GM21528 (cell line): ENCODE results near the gene THRB.
A peak's percentile ranks its signal among the peaks of the same experiment; 100 is the strongest.

Source experiments
- ATAC-seq: cut with Tn5 transposase; IDR thresholded peaks from one replicate; pipeline ENCODE4 v1.9.1; 2021; ENCODE audit warnings: mild to moderate bottlenecking, moderate library complexity; ENCODE audit not compliant: unreplicated experiment, low FRiP score

The THRB gene

DNA sequence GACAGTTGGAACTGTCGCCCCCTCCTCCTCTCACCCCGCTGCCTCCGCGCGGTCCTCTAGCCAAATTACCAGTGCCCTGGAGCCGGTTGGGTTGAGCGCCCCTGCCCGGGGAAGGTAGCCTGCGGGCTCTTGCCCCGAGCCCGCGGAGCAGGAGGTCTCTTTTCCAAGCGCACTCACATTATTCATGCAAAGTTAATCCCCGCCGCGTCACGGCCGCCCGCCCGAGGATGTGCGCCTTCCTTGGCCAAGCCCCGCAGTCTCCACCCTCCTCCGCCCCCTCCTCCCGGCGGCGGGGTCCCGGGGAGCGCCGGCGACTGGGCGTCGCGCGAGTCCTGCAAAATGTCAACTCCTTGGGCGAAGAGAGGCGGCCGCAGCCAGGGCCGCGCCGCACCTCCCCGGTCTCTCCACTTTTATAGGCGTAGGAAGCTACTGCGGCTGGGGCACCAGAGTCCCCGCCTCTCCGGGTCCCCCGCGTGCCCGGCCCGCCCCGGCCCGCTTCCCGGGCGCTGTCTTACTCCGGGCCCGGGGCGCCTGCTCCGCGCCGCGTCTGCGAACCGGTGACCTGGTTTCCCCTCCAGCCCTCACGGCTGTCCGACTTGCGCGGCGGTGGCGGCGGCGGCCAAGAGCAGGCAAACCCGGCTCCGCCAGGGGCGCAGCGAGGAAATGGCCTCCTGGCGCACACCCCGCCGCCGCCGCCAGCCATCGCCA, at the start of gene THRB:
THRB (minus strand) TSS at position 233 of the 708 bp plus-strand sequence.
- peak; percentile 67 for ATAC-seq

DNA sequence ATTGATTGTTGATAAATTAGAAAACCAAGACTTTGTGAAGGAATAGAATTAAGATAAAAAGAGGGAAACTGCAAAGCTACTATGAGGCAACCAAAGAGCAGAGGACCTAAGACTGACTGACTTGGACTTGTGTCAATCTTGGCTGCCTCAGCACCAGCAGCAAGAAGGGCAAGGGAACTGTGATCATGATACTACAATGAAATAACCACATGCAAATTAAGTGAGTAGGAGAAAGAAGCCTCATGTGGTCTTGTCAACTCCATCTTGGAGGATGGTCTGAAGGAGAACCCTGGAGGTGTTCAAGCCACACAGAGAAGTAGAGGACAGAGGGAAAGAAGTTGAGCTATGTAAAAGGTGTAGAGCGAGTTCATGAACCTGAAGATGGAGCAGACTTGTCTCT, 47.3 kb upstream of the THRB start:
- ATAC-seq = peak; percentile 55

DNA sequence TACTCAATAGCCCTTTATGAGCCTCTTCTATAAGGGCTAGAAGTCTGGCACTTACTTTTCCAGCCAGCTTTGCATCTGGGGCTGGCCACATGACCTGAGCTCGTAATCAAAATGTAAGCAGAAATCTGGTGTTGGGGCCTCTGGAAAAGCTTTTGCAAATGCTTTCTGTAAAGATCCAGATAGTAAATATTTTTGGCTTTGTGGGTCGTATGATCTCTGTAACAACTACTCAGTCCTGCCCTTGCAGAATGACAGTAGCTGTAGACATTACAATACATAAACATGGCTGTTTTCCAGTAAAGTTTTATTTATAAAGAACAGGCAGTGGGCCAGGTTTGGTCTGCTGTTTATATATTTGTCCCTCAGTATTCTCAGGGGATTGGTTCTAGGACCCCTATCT, 46.2 kb upstream of the THRB start:
- no peak for ATAC-seq

DNA sequence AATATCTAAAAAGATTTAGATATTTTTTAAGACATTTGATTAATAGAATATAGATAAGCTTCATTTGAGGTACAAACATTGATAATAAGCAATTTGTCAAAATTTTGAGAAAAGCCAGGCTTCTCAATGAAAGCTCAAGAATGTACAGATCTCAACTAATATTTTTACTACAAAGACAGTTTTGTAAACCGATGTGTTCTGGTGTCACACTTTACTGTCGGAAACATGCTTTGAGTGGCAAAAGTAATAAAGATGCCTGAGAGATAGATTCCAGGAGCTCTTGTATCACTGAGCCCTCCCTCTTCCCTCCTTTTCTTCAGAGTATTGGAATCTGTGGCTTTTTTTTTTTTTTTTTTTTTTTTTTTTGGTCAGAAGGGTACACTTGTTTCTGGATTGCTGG, 45.0 kb upstream of the THRB start:
- no peak for ATAC-seq

DNA sequence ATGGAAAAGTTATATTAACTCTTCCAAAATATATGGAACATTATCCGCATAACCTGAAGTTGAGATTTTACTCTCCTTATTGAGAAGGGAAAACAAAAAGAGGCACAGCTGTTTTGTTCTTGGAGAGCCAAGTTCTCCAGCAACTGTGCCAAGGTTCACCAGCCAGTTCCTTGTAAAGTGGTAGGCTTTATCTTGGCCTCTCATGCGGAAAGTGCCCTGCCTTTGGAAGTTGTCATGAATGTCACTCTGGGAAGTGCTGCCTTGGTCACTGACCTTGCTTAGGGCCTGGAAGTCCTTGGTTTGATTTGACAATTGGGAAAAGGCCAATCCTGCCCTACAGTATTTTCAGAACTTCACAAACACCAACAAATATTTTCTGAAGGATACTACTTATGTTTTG, 44.2 kb upstream of the THRB start:
- ATAC-seq = no peak

DNA sequence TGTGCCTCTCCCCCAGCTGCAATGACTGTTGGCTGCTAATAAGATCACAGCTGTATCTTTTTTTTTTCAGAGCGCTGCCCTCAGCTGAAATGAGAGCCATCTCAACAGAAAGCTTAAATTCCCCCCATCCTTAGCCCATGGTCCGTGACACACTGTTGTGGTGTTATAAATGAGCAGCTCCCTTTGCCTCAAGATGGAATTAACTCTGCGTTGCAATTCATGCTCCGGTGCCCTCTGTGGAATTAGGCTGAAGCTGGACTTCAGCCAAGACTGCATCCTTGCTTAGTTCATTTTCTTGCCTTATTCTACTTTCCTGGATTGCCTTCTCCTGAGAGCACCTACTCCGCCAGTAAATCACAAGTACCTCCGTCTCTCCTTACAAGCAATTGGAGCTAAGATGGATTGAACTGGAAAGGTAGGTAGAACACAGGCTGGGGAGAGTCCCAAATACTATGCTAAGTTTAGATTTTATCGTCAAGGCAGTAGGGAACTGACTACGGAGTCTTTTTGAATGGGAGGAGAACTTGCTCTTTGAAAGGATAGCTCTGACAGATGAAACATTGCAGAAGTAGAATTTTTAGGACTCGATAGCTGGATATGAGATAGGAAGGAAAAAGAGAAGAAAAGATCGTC, 39.0 kb upstream of the THRB start:
- ATAC-seq = no peak

DNA sequence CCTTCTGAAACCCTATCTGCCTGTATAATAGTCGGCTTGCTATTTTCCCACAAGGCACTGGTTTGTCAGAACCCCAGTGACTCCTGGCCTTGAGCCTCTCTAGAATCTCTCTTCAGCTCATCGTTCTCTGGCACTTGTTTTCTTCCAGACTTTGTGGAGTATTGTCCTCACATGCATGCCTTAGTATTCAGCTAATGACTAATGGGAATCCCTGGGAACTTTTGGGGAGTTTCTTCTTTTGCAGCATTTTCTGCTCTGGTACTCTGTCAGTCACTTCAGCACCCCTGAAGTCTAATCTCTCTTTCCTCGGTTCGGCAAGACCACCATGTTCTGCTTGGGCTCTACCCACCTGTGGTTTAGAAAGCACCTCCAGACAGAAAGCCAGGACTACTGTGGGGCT, 35.8 kb upstream of the THRB start:
- no peak for ATAC-seq

DNA sequence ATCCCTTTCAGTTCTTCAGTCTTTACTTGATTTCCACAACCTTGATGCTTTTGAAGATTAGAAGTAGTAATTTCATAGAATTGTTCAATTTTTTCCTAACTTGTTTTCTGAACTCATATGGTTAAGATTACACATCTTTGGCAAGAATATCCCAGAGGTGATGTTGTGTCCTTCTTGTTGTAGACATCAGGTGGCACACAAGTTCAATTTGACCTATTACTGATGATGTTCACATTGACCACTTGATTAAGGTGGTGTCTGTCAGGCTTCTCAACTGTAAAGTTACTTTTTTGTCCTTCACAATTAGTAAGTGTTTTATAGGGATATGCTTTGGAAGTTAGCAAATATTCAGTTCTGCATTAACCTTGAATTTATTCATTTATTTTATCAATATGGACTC, 34.6 kb upstream of the THRB start:
- ATAC-seq = no peak

DNA sequence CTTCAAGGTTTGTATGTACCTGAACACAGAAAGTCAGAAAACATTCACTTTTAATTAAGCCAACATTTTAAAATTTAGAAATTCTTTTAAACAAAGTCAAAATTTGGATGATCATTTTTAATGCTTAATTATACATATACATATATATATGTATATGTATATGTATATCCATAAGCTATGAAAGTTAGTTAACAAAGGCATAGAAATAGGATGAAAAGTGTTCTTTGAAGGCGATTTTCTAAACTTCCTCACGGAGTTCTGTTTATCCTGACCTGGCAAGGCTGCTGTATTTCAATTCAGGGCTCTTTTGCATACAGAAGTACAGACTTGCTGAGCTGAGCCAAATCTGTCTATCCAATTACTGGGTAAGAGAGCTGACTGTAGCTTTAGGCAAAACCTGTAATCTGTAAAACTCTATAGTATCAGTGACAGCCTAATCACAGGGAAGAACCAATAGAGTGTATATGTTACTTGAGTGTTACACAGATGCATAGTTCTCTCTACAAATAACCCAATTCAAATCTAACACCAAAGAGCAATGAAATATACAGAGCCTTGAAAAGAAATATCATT, 32.1 kb upstream of the THRB start:
- no peak for ATAC-seq

DNA sequence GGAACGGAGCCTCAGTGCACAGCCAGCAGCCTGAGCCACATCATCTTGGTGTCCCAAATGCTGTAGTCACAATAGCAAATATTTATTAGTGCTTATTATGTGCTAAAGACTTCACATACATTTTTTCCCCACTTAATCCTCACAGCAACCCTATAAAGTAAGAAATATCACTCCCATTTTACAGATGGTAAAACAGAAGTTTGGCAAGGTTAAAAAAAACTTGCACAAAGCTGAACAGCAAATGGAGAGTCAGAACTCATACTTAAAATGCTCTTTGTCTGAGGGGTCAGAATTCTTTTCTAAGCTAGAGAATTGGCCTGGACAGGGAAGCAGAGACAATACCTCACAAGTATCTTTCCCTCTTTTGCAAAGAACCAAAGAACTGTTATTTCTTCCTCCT, 30.9 kb upstream of the THRB start:
- no peak for ATAC-seq

DNA sequence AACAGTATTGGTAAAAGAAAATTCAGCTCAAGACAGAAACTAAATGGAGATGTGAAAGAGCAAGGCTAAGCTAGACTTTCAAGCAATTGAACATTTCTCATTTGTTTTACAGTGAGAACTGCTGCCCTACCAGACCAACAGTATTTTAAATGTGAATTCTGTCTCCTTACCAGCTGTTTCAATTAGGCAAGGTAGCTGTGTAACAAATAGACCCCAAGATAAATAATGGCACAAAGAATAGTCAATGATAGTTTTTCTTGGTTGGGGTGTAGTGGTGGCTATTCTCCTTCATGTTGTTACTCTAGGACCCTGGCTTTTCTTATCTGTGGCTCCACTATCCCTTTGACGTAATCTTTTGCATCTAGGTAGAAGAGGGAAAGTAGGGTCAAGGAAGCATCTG, 30.4 kb upstream of the THRB start:
- ATAC-seq = no peak

DNA sequence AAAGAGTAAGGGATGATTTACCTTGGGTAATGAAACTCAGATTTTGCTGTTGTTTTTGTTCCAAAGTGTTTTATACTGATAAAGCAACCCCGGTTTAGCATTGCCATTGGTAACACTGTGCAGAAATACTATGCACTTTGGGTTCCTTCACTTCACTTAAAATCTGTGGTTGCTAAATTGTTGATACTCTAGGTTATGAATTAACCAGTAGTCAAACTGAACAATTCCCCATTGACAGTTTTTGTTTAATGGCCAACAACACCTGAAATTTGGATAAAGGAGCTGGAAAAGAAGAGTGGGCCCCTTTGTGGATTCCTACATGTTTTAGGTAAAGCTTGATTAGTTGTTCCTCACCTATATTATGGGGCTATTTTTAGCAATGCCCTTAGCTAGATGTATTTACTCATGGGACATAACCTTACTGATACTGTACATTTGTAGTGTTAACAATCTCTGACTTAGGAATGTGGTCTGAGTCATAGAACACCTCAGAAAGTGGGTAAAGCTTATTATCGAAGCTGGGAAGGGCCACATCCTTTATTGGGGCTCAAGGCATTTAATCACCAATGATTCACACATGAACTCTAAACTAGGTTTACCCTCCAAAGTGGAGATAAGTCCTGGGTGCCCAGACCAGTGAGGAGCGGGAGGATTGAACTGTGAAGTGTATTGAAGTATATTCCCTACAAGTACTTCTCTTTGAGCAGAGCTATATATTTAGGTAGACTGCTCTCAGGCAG, 29.5 kb upstream of the THRB start:
- no peak for ATAC-seq

DNA sequence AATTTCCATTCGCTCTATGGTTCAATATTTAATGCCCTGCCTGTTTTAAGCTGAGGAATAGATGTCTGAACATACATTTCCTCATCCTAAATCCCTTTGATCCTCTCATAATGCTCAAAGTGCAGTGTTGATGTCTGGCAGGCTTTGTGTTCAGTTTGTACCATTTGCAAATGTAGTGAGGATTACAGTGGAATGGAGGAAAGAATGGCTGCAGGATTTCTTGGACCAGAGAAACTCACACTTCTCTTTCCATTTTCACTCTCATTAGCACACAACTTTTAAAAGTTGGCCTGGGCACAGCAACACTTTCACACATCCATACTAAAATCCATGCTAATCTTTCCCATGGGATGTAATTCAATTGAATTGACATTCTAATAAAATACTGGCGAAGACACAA, 28.6 kb upstream of the THRB start:
- ATAC-seq = no peak

DNA sequence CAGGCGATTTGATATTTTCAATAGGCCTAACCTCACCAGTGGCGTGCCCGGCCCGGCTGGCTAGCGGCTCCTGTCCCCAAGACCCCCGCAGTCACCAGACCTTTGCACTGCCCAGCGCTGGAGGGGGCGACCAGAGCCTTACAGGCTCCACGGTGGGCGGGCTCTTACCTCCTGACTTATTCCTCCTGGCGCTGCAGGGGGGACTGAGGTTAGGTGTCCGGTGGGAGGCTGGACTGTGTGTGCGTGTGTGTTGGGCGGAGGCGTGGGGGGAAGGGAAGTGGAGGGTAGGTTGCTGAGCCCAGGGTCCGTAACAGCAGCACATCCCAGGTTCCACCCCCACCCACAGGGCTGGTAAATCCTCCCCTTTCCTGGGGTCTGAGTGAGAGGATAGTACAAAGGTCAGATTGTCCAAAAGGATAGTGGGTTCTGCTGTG, 27.5 kb upstream of the THRB start:
- ATAC-seq = no peak

DNA sequence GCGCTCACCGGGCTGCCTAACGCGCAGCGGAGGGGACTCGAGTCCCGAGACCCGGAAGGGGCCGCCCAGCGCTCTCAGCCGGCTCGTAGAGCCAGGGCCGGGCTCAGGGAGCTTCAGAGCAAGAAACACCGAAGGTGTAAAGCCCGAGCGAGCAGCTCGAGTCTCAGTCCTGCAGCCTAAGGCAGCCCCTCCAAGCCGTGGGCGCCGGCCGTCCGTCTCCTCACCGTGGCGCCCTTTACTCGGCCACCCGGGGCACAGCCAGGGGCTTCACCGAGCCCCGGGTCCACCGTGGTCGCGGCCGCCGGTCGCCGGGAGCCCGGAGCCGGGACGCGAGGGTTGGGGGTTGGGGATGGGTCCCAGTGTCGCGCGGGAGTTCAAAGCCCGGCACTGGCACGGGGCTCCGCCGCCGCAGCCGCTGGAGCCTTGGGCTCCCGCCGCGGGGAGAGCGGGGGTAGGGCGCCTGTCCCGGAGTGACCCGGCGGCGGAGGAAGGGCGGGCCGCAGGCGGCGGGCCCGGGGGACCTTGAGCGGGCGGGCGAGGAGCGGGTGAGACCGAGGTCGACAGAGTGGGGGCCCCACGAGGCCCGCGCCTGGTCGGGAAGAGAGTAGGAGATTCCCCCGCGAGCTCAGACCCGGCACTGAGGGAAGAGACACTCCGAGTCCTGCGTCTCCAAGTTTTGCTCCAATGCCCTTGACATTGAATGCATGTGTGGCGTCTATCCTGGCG, 26.9 kb upstream of the THRB start:
- no peak for ATAC-seq

DNA sequence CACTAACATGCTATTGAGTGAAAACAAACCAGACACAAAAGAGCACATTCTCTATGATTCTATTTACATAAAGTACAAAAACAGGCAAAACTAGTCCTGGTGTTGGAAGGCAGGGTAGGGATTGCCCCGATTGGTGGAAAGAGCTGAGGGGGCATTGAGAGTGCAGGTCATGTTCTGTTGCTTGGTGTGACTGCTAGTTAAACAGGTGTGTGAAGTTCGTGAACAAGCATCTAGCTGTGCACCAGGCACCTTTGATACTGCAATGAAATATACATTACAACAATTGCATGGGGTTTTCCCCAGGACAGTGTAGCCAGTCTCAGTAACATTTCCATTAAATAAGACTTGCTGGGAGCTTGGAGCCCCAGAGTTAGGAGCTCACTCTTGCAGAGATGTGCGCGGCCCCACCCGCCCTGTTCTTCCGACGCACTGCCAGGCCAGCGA, 26.3 kb upstream of the THRB start:
- no peak for ATAC-seq

DNA sequence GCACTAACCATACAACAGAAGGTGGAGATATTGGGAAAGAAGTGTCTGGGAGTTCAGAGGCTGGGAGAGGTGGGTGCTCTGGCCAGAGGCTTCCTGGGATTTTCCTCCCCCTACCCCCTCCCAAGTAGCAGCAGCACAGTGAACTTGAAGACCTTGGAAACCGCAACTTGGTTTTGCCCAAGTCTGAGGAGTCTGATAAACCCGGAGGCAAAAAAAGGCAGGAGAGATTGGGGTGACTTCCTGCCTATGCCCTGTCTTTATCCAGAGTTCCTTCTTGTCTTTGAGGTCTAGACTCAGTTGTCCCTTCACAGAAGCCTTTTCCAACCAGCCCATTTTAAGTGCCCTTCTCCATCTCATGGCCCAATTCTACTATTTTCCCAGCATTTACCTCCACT, 25.4 kb upstream of the THRB start:
- no peak for ATAC-seq

DNA sequence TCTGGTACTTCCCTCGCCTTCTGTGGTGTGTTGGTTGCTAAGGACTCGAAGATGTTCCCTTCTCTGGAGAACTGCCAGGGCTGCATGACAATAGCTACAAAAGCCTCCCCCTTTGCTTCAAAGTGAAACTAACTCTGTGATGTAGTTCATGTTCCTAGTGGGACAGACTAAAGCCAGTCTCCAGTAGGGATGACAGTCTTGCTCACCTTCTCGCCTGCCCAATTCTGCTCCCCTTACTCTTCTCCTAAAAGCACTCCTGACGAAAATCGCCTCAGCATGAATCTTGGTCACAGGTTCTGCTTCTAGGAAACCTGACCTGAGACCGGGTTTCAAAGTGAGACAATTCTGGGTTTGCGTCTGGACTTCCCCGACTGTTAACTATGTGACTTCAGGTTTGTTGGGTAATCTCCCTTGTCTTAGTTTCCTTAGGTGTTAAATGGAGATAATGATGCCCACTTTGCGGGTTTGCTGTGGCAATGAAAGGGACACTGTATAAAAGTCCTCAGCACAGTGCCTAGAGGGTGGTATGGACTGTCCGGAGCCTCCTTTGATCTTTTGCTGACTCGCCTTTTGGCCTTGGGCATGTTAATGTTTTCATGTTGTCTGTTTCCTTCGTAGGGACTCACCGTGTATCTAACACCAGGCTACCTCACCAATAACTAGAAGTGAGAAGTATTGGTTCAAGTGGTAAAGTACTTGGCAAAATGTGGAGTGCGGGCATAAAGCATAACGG, 24.9 kb upstream of the THRB start:
- no peak for ATAC-seq

DNA sequence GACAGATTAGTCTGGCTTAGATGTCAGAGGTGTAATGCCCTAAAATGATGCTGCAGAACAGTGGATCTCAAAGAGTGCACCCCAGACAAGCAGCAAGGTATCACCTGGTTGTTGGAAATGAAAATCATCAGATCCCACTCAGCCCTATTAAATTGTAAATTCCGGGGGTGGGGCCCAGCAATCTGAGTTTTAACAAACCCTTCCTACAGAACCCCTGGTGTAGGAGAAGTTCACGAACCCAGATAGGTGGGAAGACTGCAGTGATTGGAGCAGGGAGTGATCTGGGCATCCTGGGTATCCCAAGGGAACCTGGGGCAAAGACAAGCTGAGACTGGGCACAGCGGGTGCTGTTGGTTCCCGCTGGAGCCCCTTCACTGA, 24.3 kb upstream of the THRB start:
- ATAC-seq = no peak

DNA sequence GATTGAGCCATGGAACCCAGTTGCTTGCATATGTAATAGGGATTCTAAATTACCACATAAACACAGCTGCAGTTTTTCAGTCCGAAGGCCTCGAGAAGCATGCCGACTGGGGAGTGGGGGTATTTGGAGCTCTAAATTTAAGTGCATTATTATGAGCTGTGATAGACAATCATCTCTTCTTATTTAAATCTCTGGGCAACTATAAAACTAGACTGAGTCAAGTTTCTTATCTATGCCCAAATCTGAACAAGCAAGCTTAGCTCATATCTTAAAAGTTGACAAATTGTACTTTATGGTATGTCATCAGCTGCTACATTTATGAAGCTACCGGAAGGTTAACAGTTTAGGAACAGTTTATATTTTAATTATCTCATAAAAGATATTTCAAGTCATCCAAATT, 19.5 kb upstream of the THRB start:
- no peak for ATAC-seq
